Kidney epithelial cell (primary cell): Measurements from ENCODE around the gene TRRAP. TPM values are rescaled to one million over a fixed set of nuclear protein-coding genes. Genes with fewer than 3 reads are reported as not detected.

Experiments
- DNase-seq: peaks from one replicate; pipeline ENCODE4 v3.0.0-alpha.2; 2010; ENCODE audit warnings: low read depth
- H3K27me3 ChIP-seq: 2 replicates; pipeline ENCODE4 v1.6.0; 2011; ENCODE audit warnings: low read length; ENCODE audit not compliant: control insufficient read depth, insufficient read depth
- H3K36me3 ChIP-seq: 2 replicates; pipeline ENCODE4 v1.5.1; 2011; ENCODE audit warnings: low read length; ENCODE audit not compliant: control insufficient read depth, insufficient read depth
- H3K4me3 ChIP-seq: 2 replicates; pipeline ENCODE4 v1.5.1; 2011; ENCODE audit warnings: low read depth, mild to moderate bottlenecking, control low read depth, low read length
- total RNA-seq: library from RNA; depleted of rRNA; stranded (reverse); fragments of >200 nt; gene quantifications from 2 replicates; pipeline ENCODE4 v1.2.3, GENCODE V29; 2015
- TF ChIP-seq, protein P1 (sequence below): IDR thresholded peaks from 2 replicates; pipeline ENCODE4 v1.5.1; 2011; ENCODE audit warnings: mild to moderate bottlenecking, moderate library complexity, low read length, control low read depth, inconsistent platforms; ENCODE audit not compliant: insufficient read depth, poor library complexity, severe bottlenecking

Gene TRRAP
- total RNA-seq, 1 donor from 2014 or later = 35.1 TPM

DNA sequence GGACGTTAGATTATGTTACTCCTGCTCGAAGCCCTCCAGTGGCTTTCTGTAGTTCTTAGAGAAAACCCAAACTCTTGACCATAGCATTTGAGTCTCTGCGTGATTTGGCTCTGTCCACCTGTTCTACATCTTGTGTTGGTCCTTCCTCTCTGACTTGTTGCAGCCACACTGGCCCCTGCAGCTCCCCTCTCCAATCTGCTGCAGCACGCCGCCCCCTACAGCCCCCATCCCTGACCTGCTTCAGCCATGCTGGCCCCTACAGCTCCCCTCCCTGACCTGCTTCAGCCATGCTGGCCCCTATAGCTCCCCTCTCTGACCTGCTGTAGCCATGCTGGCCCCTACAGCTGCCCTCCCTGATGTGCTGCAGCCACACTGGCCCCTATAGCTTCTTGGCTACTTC is 29.2 kb downstream of the TRRAP start:
- Histone ChIP-seq H3K27me3 (no peaks in the 10 kb centered on the region), H3K36me3 (peaks cover 6% of the 10 kb centered on the region), H3K4me3 (no peak overlapping the region)
- TF ChIP-seq, protein P1, sequence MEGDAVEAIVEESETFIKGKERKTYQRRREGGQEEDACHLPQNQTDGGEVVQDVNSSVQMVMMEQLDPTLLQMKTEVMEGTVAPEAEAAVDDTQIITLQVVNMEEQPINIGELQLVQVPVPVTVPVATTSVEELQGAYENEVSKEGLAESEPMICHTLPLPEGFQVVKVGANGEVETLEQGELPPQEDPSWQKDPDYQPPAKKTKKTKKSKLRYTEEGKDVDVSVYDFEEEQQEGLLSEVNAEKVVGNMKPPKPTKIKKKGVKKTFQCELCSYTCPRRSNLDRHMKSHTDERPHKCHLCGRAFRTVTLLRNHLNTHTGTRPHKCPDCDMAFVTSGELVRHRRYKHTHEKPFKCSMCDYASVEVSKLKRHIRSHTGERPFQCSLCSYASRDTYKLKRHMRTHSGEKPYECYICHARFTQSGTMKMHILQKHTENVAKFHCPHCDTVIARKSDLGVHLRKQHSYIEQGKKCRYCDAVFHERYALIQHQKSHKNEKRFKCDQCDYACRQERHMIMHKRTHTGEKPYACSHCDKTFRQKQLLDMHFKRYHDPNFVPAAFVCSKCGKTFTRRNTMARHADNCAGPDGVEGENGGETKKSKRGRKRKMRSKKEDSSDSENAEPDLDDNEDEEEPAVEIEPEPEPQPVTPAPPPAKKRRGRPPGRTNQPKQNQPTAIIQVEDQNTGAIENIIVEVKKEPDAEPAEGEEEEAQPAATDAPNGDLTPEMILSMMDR = no peak
- no peak for DNase-seq

DNA sequence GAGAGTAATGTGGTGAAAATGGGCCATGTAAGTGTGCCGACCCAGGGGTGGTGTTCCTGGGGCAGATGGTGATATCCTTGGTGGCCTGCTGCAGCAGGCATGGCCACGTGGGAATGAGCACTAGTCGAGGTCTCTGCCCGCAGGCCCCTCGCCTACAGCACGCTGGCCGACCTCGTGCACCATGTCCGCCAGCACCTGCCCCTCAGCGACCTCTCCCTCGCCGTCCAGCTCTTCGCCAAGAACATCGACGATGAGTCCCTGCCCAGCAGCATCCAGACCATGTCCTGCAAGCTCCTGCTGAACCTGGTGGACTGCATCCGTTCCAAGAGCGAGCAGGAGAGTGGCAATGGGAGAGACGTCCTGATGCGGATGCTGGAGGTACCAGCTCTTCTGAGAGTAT is 30.3 kb downstream of the TRRAP start:
- TF ChIP-seq, protein P1 = no peak
- no peak overlapping the region for H3K4me3 ChIP-seq
- H3K36me3 ChIP-seq = peaks cover 3% of the 10 kb centered on the region
- H3K27me3 ChIP-seq = no peaks in the 10 kb centered on the region
- no peak for DNase-seq

DNA sequence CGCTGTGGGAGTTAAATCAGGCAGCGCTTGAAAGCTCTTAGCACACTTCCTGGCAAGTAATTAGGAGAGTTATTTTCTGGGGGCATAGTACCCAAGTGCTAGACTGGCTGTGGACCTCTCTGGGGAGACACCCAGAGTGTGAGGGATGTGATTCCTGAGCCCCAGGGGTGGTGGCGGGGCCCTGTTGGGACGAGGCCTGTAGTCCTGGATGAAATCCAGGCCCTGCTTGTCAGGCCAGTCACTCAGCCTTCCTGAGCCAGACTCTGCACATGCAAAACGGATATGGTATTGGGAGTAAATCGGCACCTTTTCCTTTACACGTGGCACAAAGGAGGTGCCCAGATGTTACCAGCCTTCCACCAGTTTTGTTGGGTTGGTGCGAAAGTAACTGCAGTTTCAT is 31.2 kb downstream of the TRRAP start:
- TF ChIP-seq, protein P1 = no peak
- DNase-seq = no peak
- Histone ChIP-seq H3K4me3 (no peak overlapping the region), H3K27me3 (no peaks in the 10 kb centered on the region), H3K36me3 (peaks cover 3% of the 10 kb centered on the region)

DNA sequence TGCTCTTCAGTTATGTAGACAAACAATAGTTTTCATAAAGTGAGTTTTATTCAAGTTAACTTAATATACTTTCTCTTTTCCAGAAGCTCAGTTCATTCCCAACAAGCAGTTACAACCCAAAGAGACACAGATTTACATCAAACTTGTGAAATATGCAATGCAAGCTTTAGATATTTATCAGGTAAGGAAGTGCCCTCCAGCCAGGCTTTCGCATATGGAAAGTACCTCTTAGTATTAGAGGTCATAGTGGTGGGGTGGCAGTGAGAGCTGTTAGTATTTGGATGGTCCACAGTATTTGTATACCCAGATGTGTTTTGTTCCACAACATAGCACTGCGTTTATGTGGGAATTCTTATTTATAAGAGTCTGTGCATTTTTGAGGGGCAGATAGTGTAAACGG is 32.1 kb downstream of the TRRAP start:
- H3K27me3 ChIP-seq = no peaks in the 10 kb centered on the region
- H3K36me3 ChIP-seq = peaks cover 3% of the 10 kb centered on the region
- TF ChIP-seq, protein P1 = no peak
- no peak overlapping the region for H3K4me3 ChIP-seq
- DNase-seq = no peak

DNA sequence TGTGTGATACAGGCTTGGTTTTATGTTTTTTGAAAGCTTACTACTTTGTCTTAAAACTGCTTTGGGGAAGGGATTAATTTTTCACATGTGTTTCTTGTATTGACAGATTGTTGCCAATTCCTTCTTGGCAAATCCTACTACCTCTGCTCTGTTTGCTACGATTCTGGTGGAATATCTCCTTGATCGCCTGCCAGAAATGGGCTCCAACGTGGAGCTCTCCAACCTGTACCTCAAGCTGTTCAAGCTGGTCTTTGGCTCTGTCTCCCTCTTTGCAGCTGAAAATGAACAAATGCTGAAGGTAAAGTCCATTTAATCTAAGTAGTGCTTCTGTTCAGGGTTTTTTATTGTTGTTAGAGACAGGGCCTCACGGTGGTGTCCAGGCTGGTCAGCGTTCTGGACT is 33.6 kb downstream of the TRRAP start:
- Histone ChIP-seq H3K36me3 (peaks cover 4% of the 10 kb centered on the region), H3K4me3 (no peak overlapping the region), H3K27me3 (no peaks in the 10 kb centered on the region)
- no peak for DNase-seq
- TF ChIP-seq, protein P1 = no peak

DNA sequence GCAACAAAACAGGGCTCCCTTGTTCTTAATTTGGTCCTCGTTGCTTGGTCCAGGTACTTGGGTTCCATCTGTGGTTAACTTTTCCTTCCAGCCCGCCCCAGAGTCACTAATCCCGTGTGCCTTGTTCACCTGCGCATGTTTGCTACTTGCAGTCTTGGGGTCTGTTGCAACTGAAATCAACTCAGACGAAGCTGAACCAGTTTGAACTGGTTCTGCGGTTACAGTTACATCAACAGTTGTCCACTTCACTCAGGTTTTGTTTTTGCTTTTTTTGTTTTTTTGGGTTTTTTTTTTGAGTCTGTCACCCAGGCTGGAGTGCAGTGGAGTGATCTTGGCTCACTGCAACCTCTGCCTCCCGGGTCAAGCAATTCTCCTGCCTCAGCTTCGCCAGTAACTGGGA is 34.7 kb downstream of the TRRAP start:
- TF ChIP-seq, protein P1 = no peak
- H3K36me3 ChIP-seq = peaks cover 7% of the 10 kb centered on the region
- no peaks in the 10 kb centered on the region for H3K27me3 ChIP-seq
- no peak for DNase-seq
- no peak overlapping the region for H3K4me3 ChIP-seq
